ENCODE results near the gene CFAP58. TPM values are rescaled to one million over a fixed set of nuclear protein-coding genes. Genes with fewer than 3 reads are reported as not detected.

The CFAP58 gene
- polyA plus RNA-seq, 4 donors, result 0.07 to 0.27 (median 0.12) TPM; not detected in 1

DNA sequence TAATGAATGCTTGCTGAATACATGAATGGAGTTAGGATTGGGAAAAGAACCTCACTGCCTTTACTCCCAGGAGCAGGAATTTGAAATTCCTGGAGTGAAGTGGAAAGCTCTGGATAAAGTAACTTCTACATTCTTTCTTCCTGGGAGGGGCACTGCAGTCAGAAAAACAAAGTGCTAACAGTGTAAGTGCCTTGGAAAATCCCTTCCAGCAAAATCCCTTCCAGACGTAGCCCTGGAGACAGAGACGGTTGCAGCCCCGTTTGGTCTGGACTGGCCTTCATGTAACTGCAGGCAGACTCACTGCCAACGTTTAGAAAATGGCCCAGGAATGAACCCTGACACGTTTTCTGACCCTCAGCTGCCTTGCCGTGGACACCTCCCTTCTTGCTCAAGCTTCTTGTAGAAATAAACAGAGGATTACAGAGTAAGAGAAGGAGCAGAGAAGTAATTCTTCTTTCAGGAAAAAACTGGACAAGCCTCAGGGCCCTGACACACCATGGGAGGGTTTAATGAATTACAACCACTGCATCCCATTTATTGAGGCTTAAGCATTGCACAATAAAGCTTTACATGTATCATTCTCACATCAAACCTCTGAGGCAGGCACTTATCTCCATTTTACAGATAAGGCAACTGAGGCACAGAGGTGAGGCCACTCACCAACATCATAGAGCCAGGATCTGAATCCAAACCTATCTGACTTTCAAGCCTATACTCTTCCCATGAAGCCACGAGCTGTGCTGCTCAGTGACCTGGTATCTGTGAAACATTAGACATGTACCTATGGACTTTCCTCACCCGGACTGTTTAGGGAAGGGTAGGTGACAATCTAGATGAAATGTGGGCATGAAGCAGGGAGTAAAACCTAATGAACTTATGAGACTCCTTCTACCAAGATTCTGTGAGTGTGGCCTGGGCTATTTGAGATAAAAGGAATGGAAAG is 23.2 kb upstream of the CFAP58 start:
- FAIRE-seq (no peak), DNase-seq (peak; percentile 59 to 74)
- H3K36me3 ChIP-seq (ENCODE audit: control insufficient read depth in 3 of 3, insufficient read depth in 2 of 3, low read depth in 1 of 3, low read length in 3 of 3), result peaks cover 0 to 10% (median 0%) of the 10 kb centered on the region in 3 donors
- peak overlapping the region in 2 of 3 donors; percentile 76 to 79 for H3K27ac ChIP-seq (ENCODE audit: low read depth in 1 of 3, low read length in 2 of 3)
- H3K9me3 ChIP-seq (ENCODE audit: control insufficient read depth in 2 of 2, insufficient read depth in 1 of 2, low read depth in 1 of 2, low read length in 1 of 2), result no peaks in the 10 kb centered on the region
- peaks cover 2 to 53% (median 23%) of the 10 kb centered on the region in 3 donors for H3K4me1 ChIP-seq (ENCODE audit: control insufficient read depth in 3 of 3, insufficient read depth in 2 of 3, low read depth in 1 of 3, low read length in 2 of 3)
- WGBS, 3 donors, result 18 to 38% (median 37%) methylated on average over 8 of the region's 8 CpGs
- H3K27me3 ChIP-seq (ENCODE audit: control insufficient read depth in 3 of 3, insufficient read depth in 3 of 3, low read length in 3 of 3), result no peaks in the 10 kb centered on the region
- no peak overlapping the region for H3K4me3 ChIP-seq (ENCODE audit: low read depth in 1 of 3, low read length in 3 of 3)

DNA sequence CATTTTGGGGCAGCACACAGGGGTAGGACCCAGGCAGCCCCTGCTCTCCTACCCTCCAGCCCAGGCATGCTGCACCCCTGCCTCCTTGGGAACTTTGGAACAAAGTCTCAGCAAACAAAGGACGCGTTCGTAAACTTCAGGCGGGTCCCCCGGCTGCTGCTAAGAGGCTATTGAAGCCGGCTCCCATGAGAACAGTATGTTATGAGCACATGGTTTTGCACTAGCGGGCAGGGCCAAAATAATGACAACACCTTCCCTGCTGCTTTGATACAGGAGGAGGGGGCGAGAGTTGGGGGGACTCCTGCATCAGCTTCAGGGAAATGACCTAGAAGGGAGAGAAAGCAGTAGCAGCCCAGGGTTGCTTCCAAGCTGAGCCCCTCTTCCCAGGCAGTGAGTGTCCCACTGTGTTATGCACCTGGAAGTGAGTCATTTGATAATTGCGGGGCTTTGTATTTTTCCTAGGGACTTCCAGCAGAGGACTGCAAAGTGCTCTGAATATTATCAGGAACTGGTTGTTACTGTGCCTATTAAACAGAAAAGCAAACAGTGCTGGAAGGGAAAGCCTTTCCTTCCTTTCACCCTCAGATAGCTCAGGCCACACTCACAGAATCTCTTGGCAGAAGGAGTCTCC is 22.3 kb upstream of the CFAP58 start:
- no peaks in the 10 kb centered on the region for H3K9me3 ChIP-seq (ENCODE audit: control insufficient read depth in 2 of 2, insufficient read depth in 1 of 2, low read depth in 1 of 2, low read length in 1 of 2)
- peaks cover 2 to 53% (median 26%) of the 10 kb centered on the region in 3 donors for H3K4me1 ChIP-seq (ENCODE audit: control insufficient read depth in 3 of 3, insufficient read depth in 2 of 3, low read depth in 1 of 3, low read length in 2 of 3)
- H3K27me3 ChIP-seq (ENCODE audit: control insufficient read depth in 3 of 3, insufficient read depth in 3 of 3, low read length in 3 of 3), result no peaks in the 10 kb centered on the region
- DNase-seq (peak; percentile 47 to 58), FAIRE-seq (no peak)
- WGBS, 3 donors, result 9 to 33% (median 21%) methylated on average over 9 of the region's 9 CpGs
- H3K27ac ChIP-seq (ENCODE audit: low read depth in 1 of 3, low read length in 2 of 3), result peak overlapping the region in 2 of 3 donors; percentile 76 to 79
- peaks cover 0 to 2% (median 0%) of the 10 kb centered on the region in 3 donors for H3K36me3 ChIP-seq (ENCODE audit: control insufficient read depth in 3 of 3, insufficient read depth in 2 of 3, low read depth in 1 of 3, low read length in 3 of 3)
- no peak overlapping the region for H3K4me3 ChIP-seq (ENCODE audit: low read depth in 1 of 3, low read length in 3 of 3)

GRCh38 chr10:104332243-104333031 is 21.2 kb upstream of the CFAP58 start:
- Histone ChIP-seq H3K27ac (ENCODE audit: low read depth in 1 of 3, low read length in 2 of 3) (peak overlapping the region in 1 of 3 donors; percentile 76), H3K4me1 (ENCODE audit: control insufficient read depth in 3 of 3, insufficient read depth in 2 of 3, low read depth in 1 of 3, low read length in 2 of 3) (peaks cover 4 to 61% (median 28%) of the 10 kb centered on the region in 3 donors), H3K27me3 (ENCODE audit: control insufficient read depth in 3 of 3, insufficient read depth in 3 of 3, low read length in 3 of 3) (no peaks in the 10 kb centered on the region), H3K36me3 (ENCODE audit: control insufficient read depth in 3 of 3, insufficient read depth in 2 of 3, low read depth in 1 of 3, low read length in 3 of 3) (peaks cover 0 to 2% (median 0%) of the 10 kb centered on the region in 3 donors), H3K9me3 (ENCODE audit: control insufficient read depth in 2 of 2, insufficient read depth in 1 of 2, low read depth in 1 of 2, low read length in 1 of 2) (no peaks in the 10 kb centered on the region), H3K4me3 (ENCODE audit: low read depth in 1 of 3, low read length in 3 of 3) (no peak overlapping the region)
- 85 to 91% (median 89%) methylated on average over 11 of the region's 11 CpGs for WGBS, 3 donors
- no peak for DNase-seq
- no peak for FAIRE-seq

- Histone ChIP-seq H3K9me3 (ENCODE audit: control insufficient read depth in 2 of 2, insufficient read depth in 1 of 2, low read depth in 1 of 2, low read length in 1 of 2) (no peaks in the 10 kb centered on the region), H3K27me3 (ENCODE audit: control insufficient read depth in 3 of 3, insufficient read depth in 3 of 3, low read length in 3 of 3) (no peaks in the 10 kb centered on the region), H3K27ac (ENCODE audit: low read depth in 1 of 3, low read length in 2 of 3) (peak overlapping the region in 1 of 3 donors; percentile 23), H3K36me3 (ENCODE audit: control insufficient read depth in 3 of 3, insufficient read depth in 2 of 3, low read depth in 1 of 3, low read length in 3 of 3) (peaks cover 0 to 2% (median 0%) of the 10 kb centered on the region in 3 donors), H3K4me3 (ENCODE audit: low read depth in 1 of 3, low read length in 3 of 3) (no peak overlapping the region), H3K4me1 (ENCODE audit: control insufficient read depth in 3 of 3, insufficient read depth in 2 of 3, low read depth in 1 of 3, low read length in 2 of 3) (peaks cover 4 to 55% (median 28%) of the 10 kb centered on the region in 3 donors)
- 80 to 87% (median 81%) methylated on average over 13 of the region's 13 CpGs for WGBS, 3 donors
- DNase-seq (no peak), FAIRE-seq (no peak)
Measured at GRCh38 chr10:104333032-104333727, 20.5 kb upstream of the CFAP58 start.

DNA sequence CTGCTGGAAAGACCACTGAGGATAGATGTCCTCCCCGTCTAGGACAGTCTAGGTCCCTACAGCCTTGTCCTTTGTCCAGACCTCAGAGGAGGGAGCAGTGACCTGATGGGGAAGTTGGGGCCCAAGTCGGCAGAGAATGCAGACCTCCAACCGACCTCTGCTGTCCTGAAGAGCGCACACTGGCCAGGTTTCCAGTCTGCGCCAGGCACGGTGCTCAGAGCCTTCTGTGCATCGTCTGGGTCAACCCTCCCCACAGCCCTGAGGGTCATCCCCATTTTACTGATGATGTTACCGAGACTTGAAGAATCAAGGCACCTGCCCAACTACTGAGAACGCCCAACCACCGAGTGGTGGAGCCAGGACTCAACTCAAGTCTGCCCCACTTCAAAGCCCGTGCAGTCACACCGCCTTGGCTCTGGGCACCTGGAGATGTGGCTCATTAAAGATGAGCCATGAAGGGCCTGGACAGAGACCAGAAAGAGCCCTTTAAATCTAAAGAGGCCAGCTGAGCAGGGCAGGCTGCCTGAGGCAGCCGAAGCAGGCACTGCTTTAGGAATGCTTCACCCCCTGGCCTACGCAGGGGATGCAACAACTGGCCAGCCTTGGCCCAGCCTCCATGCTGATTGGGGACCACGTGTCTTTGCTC is 19.8 kb upstream of the CFAP58 start:
- peaks cover 4 to 48% (median 25%) of the 10 kb centered on the region in 3 donors for H3K4me1 ChIP-seq (ENCODE audit: control insufficient read depth in 3 of 3, insufficient read depth in 2 of 3, low read depth in 1 of 3, low read length in 2 of 3)

DNA sequence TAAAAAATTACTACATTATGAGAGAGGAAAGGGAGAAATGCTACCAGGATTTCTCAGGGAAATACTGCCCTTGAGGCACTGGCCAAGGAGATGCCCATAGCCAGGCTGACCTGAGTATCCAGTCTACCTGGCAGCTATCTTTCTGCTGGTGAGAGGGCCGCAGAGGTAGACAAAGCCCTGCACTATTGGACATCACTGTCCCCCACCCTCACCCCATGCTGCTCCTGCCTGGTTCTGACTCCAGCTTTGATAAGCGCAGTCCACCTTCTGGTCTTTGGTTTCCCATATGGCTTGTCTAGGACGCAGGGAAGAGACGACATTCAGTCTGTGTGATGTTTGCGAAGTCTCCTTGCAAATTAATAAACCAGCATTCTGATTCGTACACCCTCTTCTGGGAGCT is 19.1 kb upstream of the CFAP58 start:
- peaks cover 4 to 47% (median 25%) of the 10 kb centered on the region in 3 donors for H3K4me1 ChIP-seq (ENCODE audit: control insufficient read depth in 3 of 3, insufficient read depth in 2 of 3, low read depth in 1 of 3, low read length in 2 of 3)
- H3K9me3 ChIP-seq (ENCODE audit: control insufficient read depth in 2 of 2, insufficient read depth in 1 of 2, low read depth in 1 of 2, low read length in 1 of 2), result no peaks in the 10 kb centered on the region
- DNase-seq (no peak), FAIRE-seq (no peak)
- H3K4me3 ChIP-seq (ENCODE audit: low read depth in 1 of 3, low read length in 3 of 3), result no peak overlapping the region
- no peak overlapping the region for H3K27ac ChIP-seq (ENCODE audit: low read depth in 1 of 3, low read length in 2 of 3)
- 94 to 98% (median 96%) methylated on average over 6 of the region's 6 CpGs for WGBS, 3 donors
- peaks cover 0 to 2% (median 0%) of the 10 kb centered on the region in 3 donors for H3K36me3 ChIP-seq (ENCODE audit: control insufficient read depth in 3 of 3, insufficient read depth in 2 of 3, low read depth in 1 of 3, low read length in 3 of 3)
- H3K27me3 ChIP-seq (ENCODE audit: control insufficient read depth in 3 of 3, insufficient read depth in 3 of 3, low read length in 3 of 3), result no peaks in the 10 kb centered on the region

More for the DNA sequence above, 19.8 kb upstream of the CFAP58 start:
- FAIRE-seq (no peak), DNase-seq (no peak)
- no peak overlapping the region for H3K4me3 ChIP-seq (ENCODE audit: low read depth in 1 of 3, low read length in 3 of 3)
- no peaks in the 10 kb centered on the region for H3K9me3 ChIP-seq (ENCODE audit: control insufficient read depth in 2 of 2, insufficient read depth in 1 of 2, low read depth in 1 of 2, low read length in 1 of 2)
- no peaks in the 10 kb centered on the region for H3K27me3 ChIP-seq (ENCODE audit: control insufficient read depth in 3 of 3, insufficient read depth in 3 of 3, low read length in 3 of 3)
- peak overlapping the region in 1 of 3 donors; percentile 23 for H3K27ac ChIP-seq (ENCODE audit: low read depth in 1 of 3, low read length in 2 of 3)
- peaks cover 0 to 2% (median 0%) of the 10 kb centered on the region in 3 donors for H3K36me3 ChIP-seq (ENCODE audit: control insufficient read depth in 3 of 3, insufficient read depth in 2 of 3, low read depth in 1 of 3, low read length in 3 of 3)
- WGBS, 3 donors, result 86 to 88% (median 88%) methylated on average over 15 of the region's 15 CpGs

DNA sequence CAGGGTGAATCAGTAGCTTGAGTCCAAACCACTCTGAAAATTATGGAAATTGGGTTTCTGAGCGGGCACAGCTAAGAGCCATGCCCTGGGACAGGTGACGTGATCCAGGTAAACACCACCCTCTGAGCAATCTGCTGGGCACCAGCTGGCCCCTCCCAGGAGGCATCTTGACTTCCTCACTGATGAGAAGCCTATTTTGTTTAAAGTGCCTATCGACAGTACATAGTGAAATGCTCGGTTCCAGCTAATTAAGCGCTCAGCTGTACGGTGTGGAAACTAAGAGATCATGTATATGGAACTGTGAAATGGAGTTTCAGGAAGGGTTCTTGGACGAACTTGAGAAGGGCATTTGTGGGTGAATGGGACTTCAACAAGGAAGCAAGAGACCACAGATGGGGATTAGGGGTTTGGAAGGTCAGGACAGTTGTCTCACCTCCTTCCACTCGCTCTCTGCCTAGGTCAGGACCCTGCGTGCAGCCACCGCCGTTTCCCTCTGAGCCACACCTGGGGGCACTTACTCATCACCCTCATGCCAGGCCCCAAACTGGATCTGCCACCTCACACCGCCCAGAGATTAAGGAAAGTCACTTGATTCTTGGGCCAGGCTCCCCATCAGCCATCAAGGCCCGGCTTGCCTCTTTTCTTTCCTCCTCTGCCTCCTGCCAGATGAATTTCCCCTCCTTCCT is 18.5 kb upstream of the CFAP58 start:
- WGBS, 3 donors, result 79 to 83% (median 81%) methylated on average over 13 of the region's 13 CpGs
- no peak for FAIRE-seq
- no peak overlapping the region for H3K27ac ChIP-seq (ENCODE audit: low read depth in 1 of 3, low read length in 2 of 3)
- no peak overlapping the region for H3K4me3 ChIP-seq (ENCODE audit: low read depth in 1 of 3, low read length in 3 of 3)
- no peaks in the 10 kb centered on the region for H3K9me3 ChIP-seq (ENCODE audit: control insufficient read depth in 2 of 2, insufficient read depth in 1 of 2, low read depth in 1 of 2, low read length in 1 of 2)
- H3K27me3 ChIP-seq (ENCODE audit: control insufficient read depth in 3 of 3, insufficient read depth in 3 of 3, low read length in 3 of 3), result no peaks in the 10 kb centered on the region
- peaks cover 0 to 2% (median 0%) of the 10 kb centered on the region in 3 donors for H3K36me3 ChIP-seq (ENCODE audit: control insufficient read depth in 3 of 3, insufficient read depth in 2 of 3, low read depth in 1 of 3, low read length in 3 of 3)
- no peak for DNase-seq
- H3K4me1 ChIP-seq (ENCODE audit: control insufficient read depth in 3 of 3, insufficient read depth in 2 of 3, low read depth in 1 of 3, low read length in 2 of 3), result peaks cover 4 to 47% (median 20%) of the 10 kb centered on the region in 3 donors
